Measurements from ENCODE around the gene STAB2.

The STAB2 gene

GRCh38 chr12:103756443-103756842, 169.4 kb downstream of the STAB2 start:
- no peaks in the 10 kb centered on the region for H3K9me3 ChIP-seq (replicated peaks; ENCODE audit: insufficient read depth, low read length)
- no peak overlapping the region for H3K27ac ChIP-seq (ENCODE audit: low read length)
- H3K4me3 ChIP-seq (ENCODE audit: low read length): no peak overlapping the region
- no peak for DNase-seq
- no peak overlapping the region for H3K4me2 ChIP-seq (ENCODE audit: low read depth, low read length)
- no peaks in the 10 kb centered on the region for H3K4me1 ChIP-seq (ENCODE audit: low read length)
- H3K9me2 ChIP-seq (replicated peaks; ENCODE audit: insufficient read depth, low read length): no peaks in the 10 kb centered on the region
- H3F3A ChIP-seq (ENCODE audit: insufficient read depth, low read length): no peaks in the 10 kb centered on the region
- no peaks in the 10 kb centered on the region for H3K36me3 ChIP-seq (replicated peaks; ENCODE audit: insufficient read depth, low read length)
- H3K27me3 ChIP-seq (replicated peaks; ENCODE audit: insufficient read depth, low read length): no peaks in the 10 kb centered on the region
- no peaks in the 10 kb centered on the region for H3K79me2 ChIP-seq (ENCODE audit: low read length)
- no peak overlapping the region for H2AFZ ChIP-seq (ENCODE audit: low read length)
- H4K20me1 ChIP-seq (ENCODE audit: insufficient read depth, low read length): no peaks in the 10 kb centered on the region
- H3K9ac ChIP-seq (ENCODE audit: low read length): no peak overlapping the region
- TF ChIP-seq, protein P1, sequence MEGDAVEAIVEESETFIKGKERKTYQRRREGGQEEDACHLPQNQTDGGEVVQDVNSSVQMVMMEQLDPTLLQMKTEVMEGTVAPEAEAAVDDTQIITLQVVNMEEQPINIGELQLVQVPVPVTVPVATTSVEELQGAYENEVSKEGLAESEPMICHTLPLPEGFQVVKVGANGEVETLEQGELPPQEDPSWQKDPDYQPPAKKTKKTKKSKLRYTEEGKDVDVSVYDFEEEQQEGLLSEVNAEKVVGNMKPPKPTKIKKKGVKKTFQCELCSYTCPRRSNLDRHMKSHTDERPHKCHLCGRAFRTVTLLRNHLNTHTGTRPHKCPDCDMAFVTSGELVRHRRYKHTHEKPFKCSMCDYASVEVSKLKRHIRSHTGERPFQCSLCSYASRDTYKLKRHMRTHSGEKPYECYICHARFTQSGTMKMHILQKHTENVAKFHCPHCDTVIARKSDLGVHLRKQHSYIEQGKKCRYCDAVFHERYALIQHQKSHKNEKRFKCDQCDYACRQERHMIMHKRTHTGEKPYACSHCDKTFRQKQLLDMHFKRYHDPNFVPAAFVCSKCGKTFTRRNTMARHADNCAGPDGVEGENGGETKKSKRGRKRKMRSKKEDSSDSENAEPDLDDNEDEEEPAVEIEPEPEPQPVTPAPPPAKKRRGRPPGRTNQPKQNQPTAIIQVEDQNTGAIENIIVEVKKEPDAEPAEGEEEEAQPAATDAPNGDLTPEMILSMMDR (IDR thresholded peaks at IDR 0.05; ENCODE audit: low read length): no peak
- TF ChIP-seq EZH2phosphoT487 (IDR thresholded peaks at IDR 0.05; ENCODE audit: low read length) (no peak), EZH2 (optimal IDR thresholded peaks at IDR 0.05; ENCODE audit: low read depth, low read length) (no peak)

DNA sequence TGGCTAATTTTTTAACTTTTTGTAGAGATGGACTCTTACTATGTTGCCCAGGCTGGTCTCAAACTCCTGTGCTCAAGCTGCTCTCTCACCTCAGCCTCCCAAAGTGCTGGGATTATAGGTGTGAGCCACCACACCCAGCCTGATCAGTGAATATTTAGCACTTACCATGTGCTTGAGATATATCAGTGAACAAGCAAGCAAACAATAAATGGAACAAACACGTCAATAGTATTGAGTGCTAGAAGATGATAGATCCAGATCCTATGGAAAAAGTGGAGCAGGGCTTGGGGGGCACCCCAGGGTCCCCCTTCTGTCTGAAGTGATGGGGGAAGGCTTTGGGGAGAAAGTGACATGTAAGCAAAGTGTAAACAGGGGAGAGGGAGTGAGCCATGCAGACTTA, 170.2 kb downstream of the STAB2 start:
- H3K27me3 ChIP-seq (replicated peaks; ENCODE audit: insufficient read depth, low read length): no peaks in the 10 kb centered on the region
- H3K4me2 ChIP-seq (ENCODE audit: low read depth, low read length): no peak overlapping the region
- H3K36me3 ChIP-seq (replicated peaks; ENCODE audit: insufficient read depth, low read length): no peaks in the 10 kb centered on the region
- H3K9me3 ChIP-seq (replicated peaks; ENCODE audit: insufficient read depth, low read length): no peaks in the 10 kb centered on the region
- no peak overlapping the region for H2AFZ ChIP-seq (ENCODE audit: low read length)
- no peaks in the 10 kb centered on the region for H4K20me1 ChIP-seq (ENCODE audit: insufficient read depth, low read length)
- H3F3A ChIP-seq (ENCODE audit: insufficient read depth, low read length): no peaks in the 10 kb centered on the region
- no peak overlapping the region for H3K9ac ChIP-seq (ENCODE audit: low read length)
- H3K4me3 ChIP-seq (ENCODE audit: low read length): no peak overlapping the region
- no peaks in the 10 kb centered on the region for H3K9me2 ChIP-seq (replicated peaks; ENCODE audit: insufficient read depth, low read length)
- H3K4me1 ChIP-seq (ENCODE audit: low read length): no peaks in the 10 kb centered on the region
- TF ChIP-seq, protein P1 (IDR thresholded peaks at IDR 0.05; ENCODE audit: low read length): no peak
- TF ChIP-seq EZH2phosphoT487 (IDR thresholded peaks at IDR 0.05; ENCODE audit: low read length): no peak
- no peak for TF ChIP-seq EZH2 (optimal IDR thresholded peaks at IDR 0.05; ENCODE audit: low read depth, low read length)
- no peaks in the 10 kb centered on the region for H3K79me2 ChIP-seq (ENCODE audit: low read length)
- DNase-seq: no peak
- no peak overlapping the region for H3K27ac ChIP-seq (ENCODE audit: low read length)

- Histone ChIP-seq H3K9me2 (replicated peaks; ENCODE audit: insufficient read depth, low read length) (no peaks in the 10 kb centered on the region), H3K79me2 (ENCODE audit: low read length) (no peaks in the 10 kb centered on the region), H2AFZ (ENCODE audit: low read length) (no peak overlapping the region), H3K9ac (ENCODE audit: low read length) (no peak overlapping the region), H3K27me3 (replicated peaks; ENCODE audit: insufficient read depth, low read length) (no peaks in the 10 kb centered on the region), H3K4me1 (ENCODE audit: low read length) (no peaks in the 10 kb centered on the region), H4K20me1 (ENCODE audit: insufficient read depth, low read length) (no peaks in the 10 kb centered on the region), H3K36me3 (replicated peaks; ENCODE audit: insufficient read depth, low read length) (no peaks in the 10 kb centered on the region), H3K4me2 (ENCODE audit: low read depth, low read length) (no peak overlapping the region), H3K9me3 (replicated peaks; ENCODE audit: insufficient read depth, low read length) (no peaks in the 10 kb centered on the region), H3K27ac (ENCODE audit: low read length) (no peak overlapping the region), H3K4me3 (ENCODE audit: low read length) (no peak overlapping the region), H3F3A (ENCODE audit: insufficient read depth, low read length) (no peaks in the 10 kb centered on the region)
- TF ChIP-seq EZH2 (optimal IDR thresholded peaks at IDR 0.05; ENCODE audit: low read depth, low read length) (no peak), EZH2phosphoT487 (IDR thresholded peaks at IDR 0.05; ENCODE audit: low read length) (no peak)
- TF ChIP-seq, protein P1 (IDR thresholded peaks at IDR 0.05; ENCODE audit: low read length): no peak
- no peak for DNase-seq
These were observed 171.4 kb downstream of the STAB2 start for GRCh38 chr12:103758310-103759089.
